HTERT RPE-1 (cell line): ENCODE measurements around the gene CHTOP.
"Not testable (repeated sequence)": the region's sequence is repeated elsewhere in the genome, so short reads cannot be mapped to it uniquely, and the experiment has no call there.

Experiments used
- in situ Hi-C: fragments of 300-500 bp; cut with MboI; formaldehyde crosslinking; loops from 4 replicates; pipeline ENCODE4 v1.14.3; 2020; ENCODE audit warnings: low sequenced_read_pairs

CHTOP gene

DNA sequence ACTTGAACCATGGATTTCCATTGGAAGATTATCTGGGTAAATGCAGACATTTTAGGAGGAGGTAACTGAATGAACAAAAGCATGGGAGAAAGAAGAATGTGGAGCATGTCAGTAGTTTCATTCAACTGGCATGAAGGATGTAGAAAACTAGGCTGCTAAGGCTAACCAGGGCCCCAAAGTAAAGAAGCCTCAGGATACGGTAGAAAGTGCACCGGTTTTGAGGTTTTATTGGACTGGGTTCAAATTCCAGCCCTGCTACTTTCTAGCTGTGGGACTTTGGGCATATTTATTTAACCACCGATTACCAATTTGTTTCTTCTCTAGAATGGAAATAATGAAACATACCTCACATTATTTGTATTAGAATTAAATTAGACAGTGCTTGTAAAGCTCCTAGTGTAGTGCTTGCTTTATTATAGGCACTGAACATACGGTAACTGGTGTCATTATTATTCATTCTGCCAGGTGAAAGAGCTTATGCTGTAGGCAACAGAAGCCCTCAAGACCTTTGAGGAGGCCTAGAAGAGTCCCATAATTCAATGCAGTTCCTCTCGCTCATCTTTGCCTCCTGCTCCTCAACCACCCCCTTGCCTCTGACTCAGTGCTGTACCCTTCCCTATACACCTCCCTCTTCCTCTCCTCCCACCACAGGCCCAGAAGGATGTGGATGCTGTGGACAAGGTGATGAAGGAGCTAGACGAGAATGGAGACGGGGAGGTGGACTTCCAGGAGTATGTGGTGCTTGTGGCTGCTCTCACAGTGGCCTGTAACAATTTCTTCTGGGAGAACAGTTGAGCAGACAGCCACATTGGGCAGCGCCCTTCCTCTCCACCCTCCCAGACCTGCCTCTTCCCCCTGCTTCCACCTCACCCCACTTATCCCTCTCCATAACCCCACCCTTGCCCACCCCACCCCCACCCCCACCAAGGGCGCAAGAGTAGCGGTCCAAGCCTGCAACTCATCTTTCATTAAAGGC, 2.5 kb upstream of the CHTOP start:
- in situ Hi-C loops: no loop called here

GRCh38 chr1:153633161-153633753, 609 bp upstream of the CHTOP start:
- in situ Hi-C loops: no loop called here

GRCh38 chr1:153635872-153636271, 2.0 kb downstream of the CHTOP start:
- in situ Hi-C loops: no loop called here

- in situ Hi-C loops: no loop called here
Measured at GRCh38 chr1:153636312-153636711, 2.4 kb downstream of the CHTOP start.

- in situ Hi-C loops: no loop called here
Measured at GRCh38 chr1:153638261-153638660, 4.4 kb downstream of the CHTOP start.

DNA sequence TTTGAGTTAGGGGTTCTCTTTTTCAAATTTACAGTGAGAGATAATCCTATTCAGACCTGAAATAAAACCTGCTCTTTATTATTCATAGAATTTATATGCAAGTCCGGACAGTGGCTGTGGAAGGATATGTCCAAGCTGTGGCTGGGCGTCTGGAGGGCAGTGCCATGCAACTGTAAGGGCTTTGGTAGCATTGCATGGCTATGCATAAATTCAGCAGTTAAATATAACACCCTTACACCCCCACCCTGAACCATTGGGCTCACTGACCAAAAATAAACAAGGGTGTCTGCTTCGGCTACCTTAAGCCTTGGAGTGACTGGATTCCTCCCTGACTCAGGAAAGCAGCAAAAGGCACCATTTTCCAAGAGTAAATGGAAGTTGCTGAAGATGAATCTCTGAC, 5.4 kb downstream of the CHTOP start:
- in situ Hi-C loops: no loop called here

GRCh38 chr1:153640213-153640612, 6.3 kb downstream of the CHTOP start:
- in situ Hi-C loops: not testable (repeated sequence)

GRCh38 chr1:153640861-153641260, 7.0 kb downstream of the CHTOP start:
- in situ Hi-C loops: no loop called here

DNA sequence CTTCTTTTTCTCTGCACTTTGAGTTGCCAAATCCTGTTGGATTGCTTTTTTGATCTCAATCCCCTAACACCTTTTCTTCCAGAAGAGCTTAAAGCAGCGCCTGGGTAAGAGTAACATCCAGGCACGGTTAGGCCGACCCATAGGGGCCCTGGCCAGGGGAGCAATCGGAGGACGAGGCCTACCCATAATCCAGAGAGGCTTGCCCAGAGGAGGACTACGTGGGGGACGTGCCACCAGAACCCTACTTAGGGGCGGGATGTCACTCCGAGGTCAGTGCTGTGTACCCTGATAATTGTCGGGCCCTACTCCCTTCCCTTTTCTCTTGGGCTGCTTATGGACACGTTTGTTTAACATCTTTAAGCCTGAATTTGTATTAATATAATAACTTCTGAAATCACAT, 8.3 kb downstream of the CHTOP start:
- in situ Hi-C loops: no loop called here

- in situ Hi-C loops: no loop called here
Measured at GRCh38 chr1:153643100-153643499, 9.2 kb downstream of the CHTOP start.

DNA sequence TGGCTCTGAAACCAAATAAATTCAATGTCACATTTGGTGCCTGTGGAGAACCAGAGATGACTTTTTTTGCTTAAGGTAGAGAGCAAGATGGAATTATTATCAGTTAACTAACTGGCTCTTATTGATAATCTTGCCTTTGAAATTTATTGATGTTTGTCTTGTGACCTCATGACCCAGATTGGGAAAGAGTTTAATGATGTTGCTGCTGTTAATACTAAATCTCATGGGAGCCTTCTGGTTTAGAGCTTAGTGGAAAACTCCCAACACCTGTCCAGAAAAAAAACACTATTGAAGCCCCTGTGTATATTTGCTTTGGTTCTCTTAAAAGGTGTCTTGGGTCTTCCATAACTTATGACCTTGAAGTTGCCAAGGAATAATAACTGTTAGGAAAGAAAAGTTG, 9.9 kb downstream of the CHTOP start:
- in situ Hi-C loops: no loop called here

GRCh38 chr1:153646672-153647345, 12.9 kb downstream of the CHTOP start:
- in situ Hi-C loops: no loop called here

DNA sequence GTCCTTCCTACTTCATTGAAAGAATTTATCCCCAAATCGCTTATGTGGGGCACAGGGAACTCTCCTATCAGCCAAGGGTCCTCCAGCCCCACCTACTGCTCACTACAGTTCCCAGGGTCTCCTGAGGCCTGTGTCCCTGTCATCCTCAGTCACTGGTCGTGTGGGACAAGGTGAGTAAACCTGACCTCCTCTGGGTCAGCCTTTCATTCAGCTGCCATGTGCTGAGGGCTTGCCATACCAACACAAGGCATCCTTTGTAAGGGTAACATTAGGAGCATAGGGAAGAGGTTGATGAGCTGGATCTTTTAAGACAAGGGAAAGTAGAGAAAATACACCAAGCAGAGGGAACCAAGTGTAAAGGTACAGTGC, 13.5 kb downstream of the CHTOP start:
- in situ Hi-C loops: no loop called here

DNA sequence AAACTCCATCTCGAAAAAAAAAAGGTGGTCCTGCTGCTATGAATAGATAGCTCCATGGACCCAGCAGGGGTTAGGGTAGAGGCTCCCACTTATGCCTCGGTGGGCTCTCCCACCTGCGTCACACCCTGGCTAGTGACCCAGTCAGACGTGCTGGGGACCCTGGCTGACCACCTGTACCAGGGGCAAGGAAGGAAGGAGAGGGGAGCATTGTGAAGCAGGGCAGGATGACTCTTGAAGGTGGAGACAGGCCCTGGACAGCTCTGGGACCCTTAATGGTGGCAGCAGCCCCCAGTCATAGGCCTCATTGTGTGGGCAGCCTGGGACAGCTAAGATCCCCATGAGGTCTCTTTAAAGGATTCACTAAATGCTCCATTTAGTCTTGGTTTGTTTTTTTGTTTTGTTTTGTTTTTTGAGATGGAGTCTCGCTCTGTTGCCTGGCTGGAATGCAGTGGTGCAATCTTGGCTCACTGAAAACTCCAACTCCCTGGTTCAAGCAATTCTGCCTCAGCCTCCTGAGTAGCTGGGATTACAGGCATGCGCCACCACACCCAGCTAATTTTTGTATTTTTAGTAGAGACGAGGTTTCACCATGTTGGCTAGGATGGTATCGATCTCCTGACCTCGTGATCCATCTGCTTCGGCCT, 14.3 kb downstream of the CHTOP start:
- in situ Hi-C loops: no loop called here

DNA sequence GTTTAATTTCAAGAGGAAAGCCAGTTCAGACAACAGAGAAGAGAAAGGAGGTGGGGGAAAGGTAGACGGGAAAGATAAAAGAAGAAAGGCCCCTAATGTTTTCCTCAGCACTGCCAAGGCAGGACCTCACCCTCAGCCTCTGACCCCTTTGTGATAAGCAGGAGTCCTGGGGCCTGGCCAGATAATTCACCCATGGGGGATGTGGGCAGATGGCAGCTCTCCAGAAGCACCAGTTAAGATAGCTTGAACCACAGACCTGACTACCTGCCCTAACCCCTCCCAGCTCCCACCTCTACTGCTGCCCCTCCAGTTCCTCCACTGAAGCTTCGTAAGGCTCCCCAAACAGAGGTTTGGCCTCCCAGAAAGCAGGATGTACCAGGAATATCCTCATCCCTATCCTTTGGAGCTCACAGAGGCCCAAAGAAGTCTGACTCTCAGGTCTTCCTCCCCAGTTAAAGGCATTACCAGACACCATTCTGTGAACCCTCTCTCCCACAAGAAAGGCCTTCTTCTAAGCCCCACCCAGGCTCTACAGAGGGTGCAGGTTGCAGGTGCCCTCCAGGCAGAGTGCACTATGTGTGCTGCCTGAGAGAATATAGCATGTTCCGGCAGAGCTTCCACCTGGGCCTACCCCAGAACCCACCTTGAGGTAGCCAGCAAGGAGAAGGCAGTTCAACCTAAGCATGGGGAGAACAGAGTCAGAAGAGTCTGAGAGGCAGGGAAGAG, 15.4 kb downstream of the CHTOP start:
- in situ Hi-C loops: no loop called here

- in situ Hi-C loops: no loop called here
Measured at GRCh38 chr1:153649863-153650235, 16.0 kb downstream of the CHTOP start.

- in situ Hi-C loops: no loop called here
Measured at GRCh38 chr1:153651771-153652170, 17.9 kb downstream of the CHTOP start.

GRCh38 chr1:153652805-153653500, 19.1 kb downstream of the CHTOP start:
- in situ Hi-C loops: no loop called here

GRCh38 chr1:153655333-153655732, 21.5 kb downstream of the CHTOP start:
- in situ Hi-C loops: no loop called here
